Naive thymus-derived CD4-positive, alpha-beta T cell (primary cell): Measurements from ENCODE around the gene LRP1. TPM values are rescaled to one million over a fixed set of nuclear protein-coding genes. Genes with fewer than 3 reads are reported as not detected.
A peak's percentile ranks its signal among the peaks of the same experiment; 100 is the strongest.

Experiments used
- ATAC-seq: fragments of 150-1000 bp; cut with Tn5 transposase; 2 replicates; pipeline ENCODE4 v1.10.0; 2021; ENCODE audit warnings: mild to moderate bottlenecking, moderate library complexity
- CTCF ChIA-PET: fragments of 350-600 bp; sonication (Branson Sonifier 250); formaldehyde crosslinking; loops from one replicate; lab custom pipeline; 2021; ENCODE audit warnings: antibody characterized with exemption; lab: Charles Lee
- POLR2A ChIA-PET: fragments of 350-600 bp; sonication (Branson Sonifier 250); formaldehyde crosslinking; loops from one replicate; lab custom pipeline; 2021; ENCODE audit warnings: antibody characterized with exemption, inconsistent platforms; lab: Charles Lee
- DNase-seq, 9 donors: peaks; one replicate each; pipeline versions ENCODE4 v3.0.0 to v3.0.0-alpha.2; 2020 to 2022; ENCODE audit warnings: mixed read lengths in 1 of 9
- H3K27ac ChIP-seq: one replicate; pipeline ENCODE4 v1.7.0; 2013; ENCODE audit warnings: mild to moderate bottlenecking, low read depth, low read length, moderate library complexity
- H3K27me3 ChIP-seq, 2 donors: one replicate each; pipeline ENCODE4 v1.7.0; 2013; ENCODE audit warnings: low read length in 2 of 2, mild to moderate bottlenecking in 2 of 2, moderate library complexity in 2 of 2; ENCODE audit not compliant: control insufficient read depth in 2 of 2, insufficient read depth in 2 of 2
- H3K36me3 ChIP-seq, 3 experiments: 1 replicate in 2 of 3; 2 replicates in 1 of 3; pipeline ENCODE4 v1.7.0; 2013; ENCODE audit warnings: low read length in 3 of 3, mild to moderate bottlenecking in 3 of 3, moderate library complexity in 1 of 3; ENCODE audit not compliant: insufficient read depth in 3 of 3, control insufficient read depth in 2 of 3
- H3K4me1 ChIP-seq, 2 donors: one replicate each; pipeline ENCODE4 v1.7.0; 2013; ENCODE audit warnings: low read length in 2 of 2, mild to moderate bottlenecking in 2 of 2, moderate library complexity in 1 of 2; ENCODE audit not compliant: control insufficient read depth in 2 of 2, insufficient read depth in 2 of 2
- H3K4me3 ChIP-seq: 2 replicates; pipeline ENCODE4 v1.7.0; 2013; ENCODE audit warnings: mild to moderate bottlenecking, low read length
- H3K9me3 ChIP-seq, 3 experiments: 1 replicate in 2 of 3; 2 replicates in 1 of 3; pipeline ENCODE4 v1.7.0; 2013; ENCODE audit warnings: low read length in 3 of 3; ENCODE audit not compliant: control insufficient read depth in 2 of 3
- H3K27ac Mint-ChIP-seq, 9 donors: one replicate each; pipeline ENCODE4 v1.8.0; 2020 to 2022; ENCODE audit warnings: mixed read lengths in 9 of 9, mild to moderate bottlenecking in 8 of 9, moderate library complexity in 5 of 9, inconsistent platforms in 2 of 9
- H3K27me3 Mint-ChIP-seq, 5 donors: one replicate each; pipeline ENCODE4 v1.8.0; 2021 to 2022; ENCODE audit warnings: mixed read lengths in 5 of 5, mild to moderate bottlenecking in 1 of 5
- H3K36me3 Mint-ChIP-seq, 5 donors: one replicate each; pipeline ENCODE4 v1.8.0; 2020 to 2022; ENCODE audit warnings: mixed read lengths in 5 of 5, mild to moderate bottlenecking in 3 of 5, inconsistent platforms in 1 of 5
- H3K4me1 Mint-ChIP-seq, 7 donors: one replicate each; pipeline ENCODE4 v1.8.0; 2020 to 2022; ENCODE audit warnings: mixed read lengths in 7 of 7, mild to moderate bottlenecking in 3 of 7, inconsistent platforms in 1 of 7
- H3K4me3 Mint-ChIP-seq, 10 donors: one replicate each; pipeline ENCODE4 v1.8.0; 2020 to 2022; ENCODE audit warnings: mild to moderate bottlenecking in 10 of 10, mixed read lengths in 10 of 10, moderate library complexity in 6 of 10, inconsistent platforms in 2 of 10
- H3K9me3 Mint-ChIP-seq, 11 donors: one replicate each; pipeline ENCODE4 v1.8.0; 2020 to 2022; ENCODE audit warnings: mixed read lengths in 11 of 11, mild to moderate bottlenecking in 4 of 11, inconsistent platforms in 1 of 11, moderate library complexity in 1 of 11
- intact Hi-C, 2 donors: fragments of 100-400 bp; cut with micrococcal nuclease; formaldehyde crosslinking; loops; one replicate each; pipeline ENCODE4 v1.15.1; 2023
- polyA plus RNA-seq, 2 donors: library from polyadenylated mRNA; unstranded; fragments of 300-500 nt; fragmentation: Illumina TruSeq; gene quantifications; one replicate each; pipeline ENCODE4 v1.2.3, GENCODE V29; 2021
- total RNA-seq, 6 experiments: library from RNA in 5 of 6; stranded (reverse) in 5 of 6; gene quantifications; 1 replicate in 5 of 6; 2 replicates in 1 of 6; pipeline ENCODE4 v1.2.3 and lab custom pipeline; 2021 to 2026

Gene LRP1
- total and polyA plus RNA-seq, 7 experiments from 2014 or later, result 0.58 to 119 (median 10.5) TPM

GRCh38 chr12:57243521-57244311, 115.4 kb downstream of the LRP1 start:
- peaks cover 31 to 51% (median 38%) of the 10 kb centered on the region in 5 donors for H3K27me3 Mint-ChIP-seq

GRCh38 chr12:57244312-57244696, 116.0 kb downstream of the LRP1 start:
- POLR2A ChIA-PET, result interaction anchor here (7.7 kb wide), 1 partner anchor 17 kb away, joined by 79 read pairs; the partner anchor contains the start of gene SHMT2
- intact Hi-C loops, result loop anchor here (5.0 to 10.0 kb wide), 6 partner anchors 132 to 380 kb away; partner anchors contain the start of genes NAB2 (in 1 of the 2), NEMP1 (in 1 of the 2), STAT6 (in 1 of the 2) and ZBTB39 (in 1 of the 2)
- Mint-ChIP-seq H3K9me3 (peaks cover 0 to 2% (median 0%) of the 10 kb centered on the region in 11 donors), H3K4me3 (peak overlapping the region in 8 of 10 donors; percentile 47 to 97 (median 80)), H3K4me1 (peaks cover 37 to 53% (median 46%) of the 10 kb centered on the region in 7 donors), H3K27ac (no peak overlapping the region), H3K36me3 (peaks cover 0 to 5% (median 4%) of the 10 kb centered on the region in 5 donors), H3K27me3 (peaks cover 30 to 48% (median 36%) of the 10 kb centered on the region in 5 donors)
- CTCF ChIA-PET, result interaction anchor here (0.6 to 11.8 kb wide), 7 partner anchors 17 to 275 kb away, joined by 3 to 156 read pairs (median 4); partner anchors contain the start of genes NXPH4 and SHMT2
- no peak overlapping the region for H3K4me3 ChIP-seq
- H3K4me1 ChIP-seq, result peaks cover 36 to 42% of the 10 kb centered on the region in 2 donors
- H3K9me3 ChIP-seq, result no peaks in the 10 kb centered on the region
- DNase-seq, result no peak
- ATAC-seq, result no peak
- H3K36me3 ChIP-seq, result no peaks in the 10 kb centered on the region
- peaks cover 7 to 11% of the 10 kb centered on the region in 2 donors for H3K27me3 ChIP-seq
- no peak overlapping the region for H3K27ac ChIP-seq

More at GRCh38 chr12:57243521-57244311, 115.4 kb downstream of the LRP1 start:
- peaks cover 0 to 5% (median 4%) of the 10 kb centered on the region in 5 donors for H3K36me3 Mint-ChIP-seq
- H3K4me1 Mint-ChIP-seq, result peaks cover 39 to 54% (median 44%) of the 10 kb centered on the region in 7 donors
- H3K4me3 ChIP-seq, result peak overlapping the region; percentile 55
- H3K36me3 ChIP-seq, result no peaks in the 10 kb centered on the region
- intact Hi-C loops, result loop anchor here (1.0 to 10.0 kb wide), 8 partner anchors 29 to 381 kb away; partner anchors contain the start of genes NAB2 (in 1 of the 2), NEMP1 (in 1 of the 2), STAT6 (in 1 of the 2) and ZBTB39 (in 1 of the 2)
- H3K27me3 ChIP-seq, result peaks cover 7 to 14% of the 10 kb centered on the region in 2 donors
- CTCF ChIA-PET, result interaction anchor here (1.0 to 11.8 kb wide), 9 partner anchors 9 to 233 kb away, joined by 3 to 156 read pairs (median 4); partner anchors contain the start of genes NXPH4 and SHMT2
- POLR2A ChIA-PET, result interaction anchor here (0.9 to 7.7 kb wide), 4 partner anchors 17 to 30 kb away, joined by 3 to 79 read pairs (median 12); partner anchors contain the start of gene SHMT2
- peak overlapping the region; percentile 65 to 99 (median 81) for H3K4me3 Mint-ChIP-seq
- no peaks in the 10 kb centered on the region for H3K9me3 ChIP-seq
- H3K4me1 ChIP-seq, result peaks cover 40 to 48% of the 10 kb centered on the region in 2 donors
- H3K27ac Mint-ChIP-seq, result peak overlapping the region in 4 of 9 donors; percentile 39 to 81 (median 68)
- no peak overlapping the region for H3K27ac ChIP-seq
- ATAC-seq, result peak; percentile 50
- peaks cover 0 to under 1% (median 0%) of the 10 kb centered on the region in 11 donors for H3K9me3 Mint-ChIP-seq
- DNase-seq, result peak; percentile 58 to 86 (median 78)

GRCh38 chr12:57247041-57247440, 118.8 kb downstream of the LRP1 start:
- peaks cover 17 to 27% (median 22%) of the 10 kb centered on the region in 7 donors for H3K4me1 Mint-ChIP-seq
- peaks cover 0 to 2% (median 0%) of the 10 kb centered on the region in 11 donors for H3K9me3 Mint-ChIP-seq
- no peak overlapping the region for H3K27ac Mint-ChIP-seq
- H3K27me3 Mint-ChIP-seq, result peaks cover 13 to 27% (median 18%) of the 10 kb centered on the region in 5 donors
- CTCF ChIA-PET, result interaction anchor here (0.6 to 11.8 kb wide), 3 partner anchors 33 to 268 kb away, joined by 3 to 156 read pairs (median 5); partner anchors contain the start of gene NXPH4
- no peak overlapping the region for H3K27ac ChIP-seq
- ATAC-seq, result no peak
- POLR2A ChIA-PET, result no interaction called here
- intact Hi-C loops, result loop anchor here in 1 of 2 donors (10.0 kb wide), 1 partner anchor 378 kb away; no protein-coding TSS in a partner anchor
- H3K4me1 ChIP-seq, result peaks cover 14 to 20% of the 10 kb centered on the region in 2 donors
- H3K9me3 ChIP-seq, result no peaks in the 10 kb centered on the region
- peaks cover 1 to 4% of the 10 kb centered on the region in 2 donors for H3K27me3 ChIP-seq
- no peak overlapping the region for H3K4me3 ChIP-seq
- H3K36me3 Mint-ChIP-seq, result peaks cover 0 to 5% (median 4%) of the 10 kb centered on the region in 5 donors
- H3K4me3 Mint-ChIP-seq, result no peak overlapping the region
- DNase-seq, result no peak
- no peaks in the 10 kb centered on the region for H3K36me3 ChIP-seq

- Histone ChIP-seq H3K4me3 (no peak overlapping the region), H3K27ac (no peak overlapping the region), H3K27me3 (no peaks in the 10 kb centered on the region), H3K4me1 (no peaks in the 10 kb centered on the region), H3K36me3 (no peaks in the 10 kb centered on the region), H3K9me3 (no peaks in the 10 kb centered on the region)
- H3K27ac Mint-ChIP-seq, result peak overlapping the region in 1 of 9 donors; percentile 27
- CTCF ChIA-PET, result interaction anchor here (1.3 to 1.5 kb wide), 2 partner anchors 20 to 35 kb away, joined by 3 to 4 read pairs; partner anchors contain the start of gene SHMT2
- peaks cover 2 to 11% (median 7%) of the 10 kb centered on the region in 7 donors for H3K4me1 Mint-ChIP-seq
- peaks cover 0 to 13% (median 5%) of the 10 kb centered on the region in 5 donors for H3K27me3 Mint-ChIP-seq
- H3K9me3 Mint-ChIP-seq, result peaks cover 0 to 2% (median 0%) of the 10 kb centered on the region in 11 donors
- POLR2A ChIA-PET, result interaction anchor here (0.6 kb wide), 1 partner anchor 369 kb away, joined by 3 read pairs; no protein-coding TSS in a partner anchor
- DNase-seq (no peak), ATAC-seq (peak; percentile 72)
- intact Hi-C loops, result loop anchor here in 1 of 2 donors (10.0 kb wide), 1 partner anchor 376 kb away; no protein-coding TSS in a partner anchor
- H3K4me3 Mint-ChIP-seq, result peak overlapping the region in 1 of 10 donors; percentile 60
- H3K36me3 Mint-ChIP-seq, result peaks cover 0 to 13% (median 4%) of the 10 kb centered on the region in 5 donors
These were observed 120.9 kb downstream of the LRP1 start for GRCh38 chr12:57248934-57249742.

GRCh38 chr12:57250541-57250940, 122.3 kb downstream of the LRP1 start:
- ATAC-seq, result no peak
- Mint-ChIP-seq H3K36me3 (peaks cover 0 to 16% (median 8%) of the 10 kb centered on the region in 5 donors), H3K4me3 (no peak overlapping the region), H3K4me1 (peaks cover 0 to 9% (median 6%) of the 10 kb centered on the region in 7 donors), H3K9me3 (peaks cover 0 to 2% (median 0%) of the 10 kb centered on the region in 11 donors), H3K27ac (no peak overlapping the region), H3K27me3 (peaks cover 0 to 4% (median 0%) of the 10 kb centered on the region in 5 donors)
- intact Hi-C loops, result no loop called here
- H3K27me3 ChIP-seq, result no peaks in the 10 kb centered on the region
- H3K27ac ChIP-seq, result no peak overlapping the region
- DNase-seq, result no peak
- H3K4me1 ChIP-seq, result no peaks in the 10 kb centered on the region
- H3K9me3 ChIP-seq, result no peaks in the 10 kb centered on the region
- ChIA-PET POLR2A (no interaction called here), CTCF (interaction anchor here (0.6 to 1.3 kb wide), 5 partner anchors 8 to 142 kb away, joined by 3 to 4 read pairs (median 3); partner anchors contain the start of gene SHMT2)
- H3K4me3 ChIP-seq, result no peak overlapping the region
- H3K36me3 ChIP-seq, result peaks cover 0 to 11% (median 3%) of the 10 kb centered on the region in 3 experiments
